ENCODE data around the gene OR5A2.
"Not testable (repeated sequence)": the region's sequence is repeated elsewhere in the genome, so short reads cannot be mapped to it uniquely, and the experiment has no call there.

OR5A2 gene, protein sequence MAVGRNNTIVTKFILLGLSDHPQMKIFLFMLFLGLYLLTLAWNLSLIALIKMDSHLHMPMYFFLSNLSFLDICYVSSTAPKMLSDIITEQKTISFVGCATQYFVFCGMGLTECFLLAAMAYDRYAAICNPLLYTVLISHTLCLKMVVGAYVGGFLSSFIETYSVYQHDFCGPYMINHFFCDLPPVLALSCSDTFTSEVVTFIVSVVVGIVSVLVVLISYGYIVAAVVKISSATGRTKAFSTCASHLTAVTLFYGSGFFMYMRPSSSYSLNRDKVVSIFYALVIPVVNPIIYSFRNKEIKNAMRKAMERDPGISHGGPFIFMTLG

DNA sequence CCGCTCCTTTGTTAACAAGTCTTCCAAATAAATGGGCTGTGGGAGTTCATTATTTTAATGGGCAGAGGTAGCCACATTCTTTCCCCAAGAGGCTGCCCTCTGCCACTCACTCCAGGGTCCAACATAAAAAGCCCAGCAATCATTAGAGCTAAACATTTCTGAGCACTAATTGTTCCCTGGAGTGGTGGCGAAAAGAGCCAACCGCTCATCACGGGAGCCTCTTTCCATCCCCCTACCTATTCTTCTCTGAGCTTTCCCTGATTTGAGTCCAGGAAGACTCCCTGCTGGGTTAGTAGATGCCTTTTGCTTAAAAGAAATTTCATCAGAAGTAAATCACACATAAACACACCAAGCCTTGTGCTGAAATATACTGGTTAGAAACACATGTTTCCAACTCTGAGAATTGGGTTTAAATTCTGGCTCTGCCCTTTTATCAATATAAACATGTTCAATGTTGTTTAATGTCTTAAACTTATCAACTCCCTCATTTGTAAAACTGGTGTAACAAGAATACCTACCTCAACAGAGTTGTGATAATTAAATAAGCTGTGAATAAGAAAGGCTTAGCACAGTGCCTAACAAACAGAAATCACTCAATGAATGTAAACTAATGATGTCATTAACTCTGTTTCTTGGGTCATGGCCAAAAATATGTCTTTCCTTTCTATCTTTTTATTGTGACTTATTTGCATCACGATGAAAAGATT, at the start of gene OR5A2:
Gene OR5A2 (minus strand): TSS at position 53 of the 707 bp plus-strand sequence. CDS start 3,460 bp downstream, outside the sequence.
- in situ Hi-C loops (cut with HindIII; ENCODE audit: low sequenced_read_pairs) = no loop called here

DNA sequence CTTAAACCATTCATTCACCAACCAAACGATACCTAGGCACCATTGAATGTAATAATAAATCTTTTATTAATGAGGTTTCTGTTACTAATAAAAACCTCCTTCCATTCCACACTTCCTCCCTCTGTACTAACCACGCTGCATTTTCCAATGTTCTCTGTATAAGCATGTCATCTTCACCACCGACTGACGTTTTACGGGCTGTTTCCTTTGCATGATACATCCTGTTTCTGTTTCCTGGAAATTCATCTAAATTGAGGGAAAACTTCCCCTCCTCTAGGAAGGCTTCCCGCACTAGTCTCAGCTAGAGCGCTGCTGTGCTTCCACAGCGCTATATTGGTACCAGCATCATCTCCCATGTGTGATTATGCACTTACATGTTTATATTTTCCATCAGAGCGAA, 49.0 kb upstream of the OR5A2 start:
- in situ Hi-C loops (cut with HindIII; ENCODE audit: low sequenced_read_pairs) = no loop called here

GRCh38 chr11:59473015-59473414, 46.8 kb upstream of the OR5A2 start, which contains the start of gene OR4D10:
OR4D10 (plus strand) TSS chr11:59473315; CDS start chr11:59477430, 4,115 bp downstream.
- in situ Hi-C loops (cut with HindIII; ENCODE audit: low sequenced_read_pairs) = no loop called here

DNA sequence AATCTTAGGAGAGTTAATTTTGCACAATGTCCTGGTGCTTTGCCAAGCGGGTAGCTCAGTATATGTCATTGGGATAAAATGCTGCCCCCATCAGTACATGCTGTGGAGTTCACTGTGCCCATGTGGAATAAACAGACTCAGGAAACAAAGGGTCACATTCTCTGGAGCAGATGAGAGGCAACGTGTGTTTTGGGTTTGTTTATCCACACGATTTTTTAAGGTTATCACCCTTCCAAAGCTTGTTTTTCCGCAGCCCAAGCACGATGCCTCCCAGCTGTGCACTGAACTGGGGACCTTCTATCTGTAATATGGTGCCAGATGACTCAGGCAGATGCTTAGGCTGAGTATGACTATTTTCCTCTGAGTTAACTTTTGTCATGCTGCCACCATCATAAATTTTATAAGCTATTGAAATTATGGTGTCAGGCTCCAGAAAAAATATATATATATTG, 37.0 kb upstream of the OR5A2 start:
- in situ Hi-C loops (cut with HindIII; ENCODE audit: low sequenced_read_pairs) = no loop called here

DNA sequence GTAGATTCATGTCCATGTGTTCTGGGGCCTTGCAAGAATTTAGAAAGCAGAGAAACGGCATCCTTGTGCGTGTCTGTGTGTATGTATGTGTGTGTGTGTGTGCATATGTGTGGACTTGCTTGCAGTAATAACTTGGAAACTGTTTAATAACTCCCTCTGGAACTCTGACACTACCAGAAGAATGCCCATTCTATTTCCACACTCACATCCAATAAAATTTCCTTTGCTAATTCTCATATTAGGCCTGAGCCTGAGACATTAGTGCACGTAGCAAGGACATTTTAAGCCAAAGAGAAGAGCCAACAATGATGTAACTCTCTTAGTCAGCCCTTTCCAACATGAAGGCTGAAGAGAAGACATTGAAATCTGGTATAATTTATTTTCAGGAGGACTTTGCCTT, 33.7 kb upstream of the OR5A2 start:
- in situ Hi-C loops (cut with HindIII; ENCODE audit: low sequenced_read_pairs) = no loop called here

DNA sequence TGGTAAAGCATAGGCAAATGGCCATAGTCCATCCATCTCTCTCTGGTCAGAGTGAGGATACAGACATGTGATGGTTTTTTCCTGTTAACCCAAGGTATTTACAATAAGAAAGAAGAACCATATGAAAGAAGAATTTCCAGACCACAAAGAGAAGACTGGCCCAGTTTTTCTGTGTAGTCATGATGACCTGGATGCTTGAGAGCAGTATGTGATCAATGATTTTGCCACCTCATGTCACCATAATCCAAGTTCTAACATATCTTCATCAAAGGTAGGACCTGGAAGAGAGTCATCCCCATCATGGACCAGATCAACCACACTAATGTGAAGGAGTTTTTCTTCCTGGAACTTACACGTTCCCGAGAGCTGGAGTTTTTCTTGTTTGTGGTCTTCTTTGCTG, 30.4 kb upstream of the OR5A2 start, which contains the start of gene OR4D6:
Gene OR4D6 (plus strand): TSS at position 301 of the 400 bp plus-strand sequence. CDS start 0 bp downstream, at position 301.
- in situ Hi-C loops (cut with HindIII; ENCODE audit: low sequenced_read_pairs) = no loop called here

GRCh38 chr11:59448484-59448883, 22.3 kb upstream of the OR5A2 start:
- in situ Hi-C loops (cut with HindIII; ENCODE audit: low sequenced_read_pairs) = no loop called here

DNA sequence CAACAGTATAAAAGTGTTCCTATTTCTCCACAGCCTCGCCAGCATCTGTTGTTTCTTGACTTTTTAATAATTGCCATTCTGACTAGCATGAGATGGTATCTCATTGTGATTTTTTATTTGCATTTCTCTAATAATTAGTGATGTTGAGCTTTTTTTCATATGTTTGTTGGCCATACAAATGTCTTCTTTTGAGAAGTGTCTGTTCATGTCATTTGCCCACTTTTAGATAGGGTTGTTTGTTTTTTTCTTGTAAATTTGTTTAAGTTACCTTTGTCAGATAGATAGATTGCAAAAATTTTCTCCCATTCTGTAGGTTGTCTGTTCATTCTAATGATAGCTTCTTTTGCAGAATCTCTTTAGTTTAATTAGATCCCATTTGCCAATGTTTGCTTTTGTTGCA, 19.4 kb upstream of the OR5A2 start:
- in situ Hi-C loops (cut with HindIII; ENCODE audit: low sequenced_read_pairs) = not testable (repeated sequence)

DNA sequence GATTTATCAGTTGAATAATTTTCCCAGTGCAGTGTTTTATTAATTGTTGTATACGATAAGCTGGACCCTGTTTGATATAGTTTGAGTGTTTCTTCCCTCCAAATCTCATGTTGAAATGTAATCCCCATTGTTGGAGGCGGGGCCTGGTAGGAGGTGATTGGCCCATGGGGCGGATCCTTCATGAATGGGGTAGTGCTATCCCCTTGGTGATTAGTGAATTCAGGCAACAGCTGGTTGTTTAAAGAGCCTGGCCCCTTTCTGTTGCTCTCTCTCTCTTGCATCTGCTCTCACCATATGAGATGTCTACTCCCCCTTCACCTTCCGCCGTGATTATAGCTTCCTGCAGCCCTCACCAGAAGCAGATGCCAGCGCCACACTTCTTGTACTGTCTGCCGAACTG, 11.6 kb upstream of the OR5A2 start:
- in situ Hi-C loops (cut with HindIII; ENCODE audit: low sequenced_read_pairs) = no loop called here

GRCh38 chr11:59436169-59436568, 10.0 kb upstream of the OR5A2 start, which contains the start of gene OR5A1:
OR5A1 (plus strand) TSS chr11:59436469; CDS start chr11:59443169, 6,700 bp downstream.
- in situ Hi-C loops (cut with HindIII; ENCODE audit: low sequenced_read_pairs) = no loop called here

- in situ Hi-C loops (cut with HindIII; ENCODE audit: low sequenced_read_pairs) = no loop called here
These were observed 3.8 kb upstream of the OR5A2 start for GRCh38 chr11:59429924-59430516.

DNA sequence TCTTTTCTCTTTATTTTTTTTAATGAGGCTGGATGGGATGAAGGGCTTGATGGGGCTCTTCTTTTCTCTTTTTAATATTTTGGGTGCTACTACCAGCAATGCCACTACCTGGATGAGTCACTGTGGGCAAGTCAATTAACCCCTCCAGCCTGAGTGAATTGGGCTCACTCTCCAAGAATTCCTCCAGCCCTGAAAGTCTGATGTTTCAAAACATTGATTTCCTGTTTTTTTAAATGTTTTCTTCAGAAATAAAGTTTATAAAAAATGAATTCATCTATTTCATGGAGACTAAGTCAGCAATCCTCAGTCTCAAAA, 812 bp upstream of the OR5A2 start:
- in situ Hi-C loops (cut with HindIII; ENCODE audit: low sequenced_read_pairs) = no loop called here

DNA sequence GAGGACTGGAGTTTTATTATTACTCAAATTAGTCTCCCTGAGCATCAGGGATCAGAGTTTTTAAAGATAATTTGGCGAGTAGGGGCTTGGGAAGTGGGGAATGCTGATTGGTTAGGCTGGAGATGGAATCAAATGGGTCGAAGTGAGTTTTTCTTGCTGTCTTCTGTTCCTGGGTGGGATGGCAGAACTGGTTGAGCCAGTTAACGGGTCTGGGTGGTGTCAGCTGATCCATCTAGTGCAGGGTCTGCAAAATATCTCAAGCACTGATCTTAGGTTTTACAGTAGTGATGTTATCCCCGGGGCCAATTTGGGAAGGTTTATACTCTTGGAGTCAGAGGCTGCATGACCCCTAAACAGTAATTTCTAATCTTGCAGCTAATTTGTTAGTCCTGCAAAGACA, 1.1 kb downstream of the OR5A2 start:
- in situ Hi-C loops (cut with HindIII; ENCODE audit: low sequenced_read_pairs) = no loop called here

- in situ Hi-C loops (cut with HindIII; ENCODE audit: low sequenced_read_pairs) = no loop called here
These were observed 2.4 kb downstream of the OR5A2 start for GRCh38 chr11:59423835-59424234.

- in situ Hi-C loops (cut with HindIII; ENCODE audit: low sequenced_read_pairs) = no loop called here
These were observed 8.1 kb downstream of the OR5A2 start for GRCh38 chr11:59418156-59418555.

DNA sequence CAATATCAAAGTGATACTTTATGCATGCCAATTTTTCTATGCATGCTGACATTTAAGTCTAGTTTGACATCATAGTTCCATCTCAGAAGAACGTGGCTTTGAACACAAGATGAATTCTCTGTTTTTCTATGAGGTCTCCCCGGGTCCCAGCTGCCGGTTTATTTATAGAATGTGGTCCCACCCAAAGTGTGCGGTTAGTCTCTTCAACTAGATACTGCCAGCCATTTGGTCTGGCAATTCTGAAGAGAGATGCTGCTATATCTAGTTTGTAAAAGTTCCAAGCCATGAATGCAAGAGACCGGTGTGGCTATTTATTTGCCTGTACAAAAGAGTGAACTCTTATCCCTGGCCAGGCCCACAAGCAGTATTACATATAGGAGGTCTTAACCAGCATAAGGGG, 9.2 kb downstream of the OR5A2 start:
- in situ Hi-C loops (cut with HindIII; ENCODE audit: low sequenced_read_pairs) = no loop called here

GRCh38 chr11:59416613-59417012, 9.6 kb downstream of the OR5A2 start:
- in situ Hi-C loops (cut with HindIII; ENCODE audit: low sequenced_read_pairs) = no loop called here

DNA sequence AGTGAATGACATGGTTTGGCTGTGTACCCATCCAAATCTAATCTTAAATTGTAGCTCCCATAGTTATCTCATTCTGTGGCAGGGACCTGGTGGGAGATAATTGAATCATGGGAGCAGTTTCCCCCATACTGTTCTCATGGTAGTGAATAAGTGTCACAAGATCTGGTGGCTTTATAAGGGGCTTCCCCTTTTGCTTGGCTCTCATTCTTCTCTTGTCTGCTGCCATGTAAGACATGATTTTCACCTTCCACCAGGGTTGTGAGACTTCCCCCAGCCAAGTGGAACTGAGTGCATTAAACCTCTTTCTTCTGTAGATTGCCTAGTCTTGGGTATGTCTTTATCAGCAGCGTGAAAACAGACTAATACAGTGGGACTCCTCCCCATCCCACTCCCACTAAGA, 11.1 kb downstream of the OR5A2 start:
- in situ Hi-C loops (cut with HindIII; ENCODE audit: low sequenced_read_pairs) = no loop called here

GRCh38 chr11:59413646-59414045, 12.6 kb downstream of the OR5A2 start:
- in situ Hi-C loops (cut with HindIII; ENCODE audit: low sequenced_read_pairs) = no loop called here

DNA sequence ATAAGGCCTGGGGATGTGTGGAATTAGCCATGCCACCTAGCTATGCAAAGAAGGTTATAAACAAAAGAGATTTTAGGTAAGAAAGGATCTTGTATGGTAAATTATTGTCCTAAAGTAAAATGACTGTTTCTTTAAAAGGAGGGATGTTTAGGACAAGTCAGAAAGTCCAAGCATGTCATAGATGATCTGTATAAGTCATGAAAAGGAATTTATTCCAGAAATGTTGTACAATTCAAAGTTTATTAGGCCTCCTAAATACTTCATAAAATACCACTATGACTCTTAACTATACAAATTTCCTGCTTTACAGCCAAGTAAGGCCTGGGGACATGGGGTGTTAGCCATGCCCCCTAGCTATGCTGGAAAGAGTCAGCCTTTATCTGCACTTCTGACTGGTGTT, 22.7 kb downstream of the OR5A2 start:
- in situ Hi-C loops (cut with HindIII; ENCODE audit: low sequenced_read_pairs) = no loop called here

DNA sequence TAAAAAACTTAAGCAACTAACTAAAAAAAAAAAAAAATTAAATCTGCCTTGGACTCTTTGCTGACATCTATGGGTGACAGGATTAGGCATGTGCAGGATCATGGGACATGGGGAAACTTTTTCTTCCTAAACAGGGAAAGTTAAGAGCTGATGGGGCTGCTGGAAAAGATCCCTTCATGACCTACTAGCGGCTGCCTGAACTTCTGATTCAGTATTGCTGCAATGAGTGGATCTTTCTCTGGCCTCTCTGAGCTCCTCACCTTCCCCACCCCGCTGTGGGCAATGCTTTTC, 25.0 kb downstream of the OR5A2 start:
- in situ Hi-C loops (cut with HindIII; ENCODE audit: low sequenced_read_pairs) = no loop called here

All from endothelial cell of hepatic sinusoid (primary cell).